GM21447 (cell line): ENCODE measurements around the gene KRT10.
"Not testable (repeated sequence)": the region's sequence is repeated elsewhere in the genome, so short reads cannot be mapped to it uniquely, and the experiment has no call there.

Experiments used
- ATAC-seq: cut with Tn5 transposase; IDR thresholded peaks from one replicate; pipeline ENCODE4 v1.9.1; 2021; ENCODE audit not compliant: unreplicated experiment

KRT10 gene

GRCh38 chr17:40833882-40834281 lies 11.5 kb upstream of the KRT10 start:
- ATAC-seq = no peak

GRCh38 chr17:40832840-40833239 lies 10.4 kb upstream of the KRT10 start:
- ATAC-seq = no peak

GRCh38 chr17:40830085-40830776 lies 7.8 kb upstream of the KRT10 start:
- ATAC-seq = no peak

- no peak for ATAC-seq
These were observed 6.1 kb upstream of the KRT10 start for GRCh38 chr17:40828454-40829044.

- ATAC-seq = no peak
These were observed 5.5 kb upstream of the KRT10 start for GRCh38 chr17:40827746-40828453.

- no peak for ATAC-seq
These were observed 3.2 kb upstream of the KRT10 start for GRCh38 chr17:40825599-40825998.

- ATAC-seq = no peak
These were observed 1.8 kb upstream of the KRT10 start for GRCh38 chr17:40824015-40824832.

- ATAC-seq = no peak
These were observed 878 bp downstream of the KRT10 start for GRCh38 chr17:40821536-40821935.

- no peak for ATAC-seq
These were observed 2.1 kb downstream of the KRT10 start for GRCh38 chr17:40820228-40820838.

GRCh38 chr17:40819528-40820125 lies 2.8 kb downstream of the KRT10 start:
- ATAC-seq = no peak

GRCh38 chr17:40818733-40819527 lies 3.5 kb downstream of the KRT10 start:
- peak; percentile 65 for ATAC-seq

GRCh38 chr17:40818343-40818732 lies 4.1 kb downstream of the KRT10 start:
- no peak for ATAC-seq

- no peak for ATAC-seq
These were observed 5.2 kb downstream of the KRT10 start for GRCh38 chr17:40817103-40817682.

- no peak for ATAC-seq
These were observed 5.8 kb downstream of the KRT10 start for GRCh38 chr17:40816569-40816968.

- no peak for ATAC-seq
These were observed 7.0 kb downstream of the KRT10 start for GRCh38 chr17:40815381-40815780.

GRCh38 chr17:40814657-40815056 lies 7.8 kb downstream of the KRT10 start:
- ATAC-seq = not testable (repeated sequence)

GRCh38 chr17:40813804-40814203 lies 8.6 kb downstream of the KRT10 start:
- ATAC-seq = no peak

- ATAC-seq = no peak
These were observed 9.8 kb downstream of the KRT10 start for GRCh38 chr17:40812639-40813038.

GRCh38 chr17:40810494-40810893 lies 11.9 kb downstream of the KRT10 start:
- no peak for ATAC-seq
